Measurements from ENCODE around the gene DOCK6.
"Not testable (repeated sequence)": the region's sequence is repeated elsewhere in the genome, so short reads cannot be mapped to it uniquely, and the experiment has no call there.

DOCK6 gene

DNA sequence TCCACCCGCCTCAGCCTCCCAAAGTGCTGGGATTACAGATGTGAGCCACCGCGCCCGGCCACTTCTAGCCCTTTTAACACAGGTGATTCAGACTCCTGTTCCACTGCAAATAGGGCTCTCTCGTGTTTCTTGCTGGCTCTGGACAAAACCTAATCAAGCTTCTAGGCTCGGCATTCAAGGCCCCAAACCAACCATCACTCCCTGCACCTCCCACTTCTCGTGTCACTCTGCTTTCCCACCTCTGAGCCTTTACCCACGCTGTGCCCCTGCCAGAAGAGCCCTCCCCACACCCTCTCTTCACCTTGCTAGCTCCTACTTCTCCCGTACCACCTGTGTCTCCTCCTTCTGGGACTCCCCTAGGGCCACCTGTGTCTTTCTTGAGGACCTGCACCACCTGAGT is 84.7 kb downstream of the DOCK6 start:
- in situ Hi-C loops (cut with MboI; ENCODE audit: low sequenced_read_pairs), result no loop called here

- in situ Hi-C loops (cut with MboI; ENCODE audit: low sequenced_read_pairs), result no loop called here
Observed at GRCh38 chr19:11176466-11177193, 85.7 kb downstream of the DOCK6 start.

- in situ Hi-C loops (cut with MboI; ENCODE audit: low sequenced_read_pairs), result no loop called here
Observed at GRCh38 chr19:11175920-11176319, 86.4 kb downstream of the DOCK6 start.

GRCh38 chr19:11174336-11174735 is 88.0 kb downstream of the DOCK6 start:
- in situ Hi-C loops (cut with MboI; ENCODE audit: low sequenced_read_pairs), result no loop called here

GRCh38 chr19:11173516-11174155 is 88.7 kb downstream of the DOCK6 start:
- in situ Hi-C loops (cut with MboI; ENCODE audit: low sequenced_read_pairs), result no loop called here

DNA sequence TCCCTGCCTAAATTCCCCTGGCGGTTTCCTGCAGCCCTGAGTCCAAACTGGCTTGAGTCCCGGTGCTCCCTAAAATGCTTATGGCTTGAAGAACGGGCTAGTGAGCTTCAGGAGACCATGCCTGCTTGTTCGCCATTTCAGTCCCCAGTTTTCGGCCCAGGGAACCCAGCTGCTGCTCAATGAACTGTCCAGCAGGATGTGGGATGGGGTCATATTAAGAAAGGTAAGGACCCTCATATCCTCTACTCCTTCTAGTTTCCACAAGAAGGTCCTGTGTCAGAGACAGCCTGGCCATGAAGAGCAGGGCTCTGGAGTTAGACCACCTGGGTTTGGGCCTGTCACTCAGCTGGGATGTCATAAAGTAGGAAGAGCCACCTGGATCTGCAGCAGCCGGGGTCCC is 89.7 kb downstream of the DOCK6 start:
- in situ Hi-C loops (cut with MboI; ENCODE audit: low sequenced_read_pairs), result no loop called here

DNA sequence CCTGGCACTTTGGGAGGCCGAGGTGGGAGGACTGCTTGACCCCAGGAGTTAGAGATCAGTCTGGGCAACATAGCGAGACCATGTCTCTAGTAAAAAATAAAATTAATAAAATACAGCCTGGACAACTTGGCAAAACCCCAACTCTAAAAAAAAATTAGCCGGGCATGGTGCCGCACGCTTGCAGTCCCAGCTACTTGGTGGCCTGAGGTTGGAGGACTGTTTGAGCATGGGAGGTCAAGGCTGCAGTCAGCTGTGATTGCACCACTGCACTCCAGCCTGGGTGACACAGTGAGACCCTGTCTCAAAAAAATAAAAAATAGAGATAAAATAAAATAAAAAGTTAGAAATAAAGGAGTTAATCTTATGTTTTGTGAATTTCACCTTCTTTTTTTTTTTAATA is 91.2 kb downstream of the DOCK6 start:
- in situ Hi-C loops (cut with MboI; ENCODE audit: low sequenced_read_pairs), result no loop called here

- in situ Hi-C loops (cut with MboI; ENCODE audit: low sequenced_read_pairs), result no loop called here
Observed at GRCh38 chr19:11169896-11170678, 92.2 kb downstream of the DOCK6 start.

- in situ Hi-C loops (cut with MboI; ENCODE audit: low sequenced_read_pairs), result no loop called here
Observed at GRCh38 chr19:11168568-11168967, 93.8 kb downstream of the DOCK6 start.

GRCh38 chr19:11166281-11167142 is 95.8 kb downstream of the DOCK6 start:
- in situ Hi-C loops (cut with MboI; ENCODE audit: low sequenced_read_pairs), result no loop called here

DNA sequence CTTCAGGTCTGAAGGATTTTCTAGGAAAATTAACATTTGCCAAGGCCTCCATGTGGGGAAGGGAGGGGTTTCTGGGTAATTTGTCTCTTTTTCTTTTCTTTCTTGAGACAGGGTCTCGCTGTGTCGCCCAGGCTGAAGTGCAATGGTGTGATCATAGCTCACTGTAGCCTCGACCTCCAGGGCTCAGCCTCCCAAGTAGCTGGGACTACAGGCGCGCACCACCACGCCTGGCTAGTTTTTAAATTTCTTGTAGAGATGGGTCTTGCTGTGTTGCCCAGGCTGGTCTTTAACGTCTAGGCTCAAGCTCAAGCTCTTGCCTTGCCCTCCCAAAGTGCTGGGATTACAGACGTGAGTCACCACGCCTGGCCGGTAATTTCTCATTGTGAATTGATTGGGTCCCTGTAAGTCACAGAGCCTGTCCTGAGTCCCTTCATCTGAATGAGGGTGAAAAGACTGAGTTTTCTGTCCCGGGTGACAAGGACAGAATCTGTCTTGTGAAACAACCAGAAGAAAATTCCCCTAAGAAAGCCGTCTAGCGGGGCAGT is 96.8 kb downstream of the DOCK6 start:
- in situ Hi-C loops (cut with MboI; ENCODE audit: low sequenced_read_pairs), result no loop called here

- in situ Hi-C loops (cut with MboI; ENCODE audit: low sequenced_read_pairs), result no loop called here
Observed at GRCh38 chr19:11164879-11165406, 97.4 kb downstream of the DOCK6 start.

- in situ Hi-C loops (cut with MboI; ENCODE audit: low sequenced_read_pairs), result no loop called here
Observed at GRCh38 chr19:11164296-11164695, 98.0 kb downstream of the DOCK6 start.

GRCh38 chr19:11160440-11160768 is 101.9 kb downstream of the DOCK6 start:
- in situ Hi-C loops (cut with MboI; ENCODE audit: low sequenced_read_pairs), result not testable (repeated sequence)

DNA sequence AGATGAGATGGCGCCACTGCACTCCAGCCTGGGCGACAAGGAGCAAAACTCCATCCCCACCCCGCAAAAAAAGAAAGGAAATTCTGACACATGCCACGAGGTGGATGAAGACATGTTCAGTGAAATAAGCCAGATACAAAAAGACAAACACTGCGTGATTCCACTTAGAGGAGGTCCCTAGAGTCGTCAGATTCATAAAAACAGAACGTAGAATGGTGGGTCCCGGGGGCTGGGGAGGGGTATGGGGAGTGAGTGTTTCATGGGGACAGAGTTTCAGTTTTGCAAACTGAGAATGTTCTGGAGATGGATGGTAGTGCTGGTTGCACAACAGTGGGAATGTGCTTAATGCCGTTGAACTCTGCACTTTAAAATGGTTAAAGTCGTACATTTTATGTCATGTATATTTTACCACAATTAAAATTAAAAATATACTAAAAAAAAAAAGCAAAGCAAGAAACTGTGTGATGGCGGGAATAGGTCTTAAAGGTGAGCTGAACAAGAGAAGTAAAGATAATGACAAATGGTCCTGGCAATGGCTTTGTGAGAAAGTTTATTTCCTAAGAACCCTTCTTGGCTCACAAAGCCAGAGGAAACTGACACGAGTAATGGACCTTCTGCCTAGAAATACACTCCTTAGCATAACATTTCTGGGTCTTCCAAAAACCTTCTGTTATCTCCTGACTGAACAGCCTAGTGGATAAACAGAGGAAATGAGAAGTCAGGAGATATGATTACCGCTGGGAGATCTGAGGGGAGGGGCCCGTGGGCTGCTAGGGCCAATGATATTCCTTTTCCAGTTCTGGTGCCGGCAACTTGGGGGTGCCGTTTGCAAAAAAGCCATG is 102.5 kb downstream of the DOCK6 start:
- in situ Hi-C loops (cut with MboI; ENCODE audit: low sequenced_read_pairs), result no loop called here

- in situ Hi-C loops (cut with MboI; ENCODE audit: low sequenced_read_pairs), result no loop called here
Observed at GRCh38 chr19:11155373-11156120, 106.8 kb downstream of the DOCK6 start, which contains the start of gene SPC24. SPC24 (minus strand) TSS chr19:11155782; CDS start chr19:11155776, 6 bp downstream.

DNA sequence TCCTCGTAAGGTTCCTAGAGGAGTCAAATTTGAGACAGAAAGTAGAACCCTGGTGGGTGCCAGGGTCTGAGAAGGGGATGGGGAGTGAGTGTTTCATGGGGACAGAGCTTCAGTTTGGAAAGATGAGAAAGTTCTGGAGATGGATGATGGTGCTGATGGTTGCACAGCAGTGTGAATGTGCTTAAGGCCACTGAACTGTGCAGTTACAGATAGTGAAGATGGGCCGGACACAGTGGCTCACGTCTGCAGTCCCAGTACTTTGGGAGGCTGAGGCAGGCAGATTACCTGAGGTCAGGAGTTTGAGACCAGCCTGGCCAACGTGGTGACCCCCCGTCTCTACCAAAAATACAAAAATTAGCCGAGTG is 107.7 kb downstream of the DOCK6 start:
- in situ Hi-C loops (cut with MboI; ENCODE audit: low sequenced_read_pairs), result no loop called here

DNA sequence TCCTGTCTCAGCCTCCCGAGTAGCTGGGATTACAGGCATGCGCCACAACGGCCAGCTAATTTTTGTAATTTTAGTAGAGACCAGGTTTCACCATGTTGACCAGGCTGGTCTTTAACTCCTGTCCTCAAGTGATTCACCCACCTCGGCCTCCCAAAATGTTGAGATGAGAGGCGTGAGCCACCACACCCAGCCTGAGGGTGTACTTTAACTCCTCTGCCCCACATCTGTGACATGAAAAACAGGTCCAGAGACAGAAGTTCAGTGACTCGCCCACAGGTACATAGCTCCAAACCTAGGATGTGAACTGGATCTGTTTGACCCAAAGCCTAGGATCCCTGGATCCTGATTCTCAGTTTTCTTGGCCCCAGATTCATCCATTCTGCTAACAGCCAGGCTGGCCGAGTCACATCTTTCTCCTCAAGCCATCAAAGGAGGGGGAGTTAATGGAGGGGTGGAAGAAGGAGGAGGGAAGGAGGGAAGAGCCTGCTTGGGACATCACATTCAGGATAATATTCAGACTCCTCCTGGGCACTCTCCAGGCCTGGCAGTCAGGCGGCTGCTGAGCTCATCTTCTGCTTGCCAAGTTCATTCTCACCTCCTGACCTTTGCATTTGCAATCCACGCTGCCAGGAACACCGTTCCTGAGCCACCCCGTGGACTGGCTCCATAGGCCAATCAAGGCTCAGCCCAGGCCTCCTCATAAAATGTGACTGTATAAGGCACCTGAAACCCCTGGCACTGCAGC is 109.8 kb downstream of the DOCK6 start:
- in situ Hi-C loops (cut with MboI; ENCODE audit: low sequenced_read_pairs), result no loop called here
